Lung (tissue), 12 donors: ENCODE measurements around the gene CEP128. TPM values are rescaled to one million over a fixed set of nuclear protein-coding genes. Genes with fewer than 3 reads are reported as not detected.

ENCODE experiments used
- ATAC-seq: fragments of 200-7000 bp; cut with Tn5 transposase; one replicate; pipeline ENCODE4 v1.9.1; 2020; ENCODE audit warnings: moderate number of reproducible peaks; ENCODE audit not compliant: insufficient read depth, low FRiP score
- DNase-seq, 3 donors: peaks; one replicate each; pipeline ENCODE4 v3.0.0-alpha.2; 2013 to 2017
- H3K27ac ChIP-seq, 2 donors: one replicate each; pipeline ENCODE4 v1.5.1; 2013; ENCODE audit warnings: mild to moderate bottlenecking in 2 of 2, moderate library complexity in 2 of 2, control low read depth in 1 of 2, inconsistent platforms in 1 of 2, low read depth in 1 of 2, low read length in 1 of 2
- H3K27me3 ChIP-seq, 3 donors: one replicate each; pipeline ENCODE4 v1.5.1; 2013; ENCODE audit warnings: low read length in 2 of 3; ENCODE audit not compliant: control insufficient read depth in 3 of 3, insufficient read depth in 3 of 3
- H3K36me3 ChIP-seq, 4 donors: one replicate each; pipeline ENCODE4 v1.5.1; 2013; ENCODE audit warnings: low read length in 4 of 4, mild to moderate bottlenecking in 1 of 4, moderate library complexity in 1 of 4; ENCODE audit not compliant: control insufficient read depth in 4 of 4, insufficient read depth in 4 of 4
- H3K4me1 ChIP-seq, 5 donors: one replicate each; pipeline ENCODE4 v1.5.1; 2013; ENCODE audit warnings: low read length in 5 of 5, mild to moderate bottlenecking in 2 of 5, moderate library complexity in 1 of 5; ENCODE audit not compliant: control insufficient read depth in 5 of 5, insufficient read depth in 5 of 5
- H3K4me3 ChIP-seq: one replicate; pipeline ENCODE4 v1.5.1; 2013; ENCODE audit warnings: mild to moderate bottlenecking, control low read depth, moderate library complexity
- H3K9ac ChIP-seq, 2 donors: one replicate each; pipeline ENCODE4 v1.5.1; 2013; ENCODE audit warnings: low read length in 2 of 2, control low read depth in 1 of 2; ENCODE audit not compliant: insufficient read depth in 1 of 2
- H3K9me3 ChIP-seq, 4 donors: one replicate each; pipeline ENCODE4 v1.5.1; 2013; ENCODE audit warnings: low read length in 3 of 4, mild to moderate bottlenecking in 1 of 4, moderate library complexity in 1 of 4; ENCODE audit not compliant: control insufficient read depth in 4 of 4, insufficient read depth in 3 of 4
- CTCF ChIP-seq: IDR thresholded peaks from 2 replicates; pipeline ENCODE4 v1.5.1; 2012; ENCODE audit warnings: mild to moderate bottlenecking; ENCODE audit errors: control extremely low read depth, extremely low read depth
- WGBS, 2 donors: extraction: QIAGEN DNeasy Blood & Tissue Kit; methylation state at CpG; one replicate each; pipeline ENCODE4 v1.1.7; 2013; 5-methylcytosine and 5-hydroxymethylcytosine counted together
- polyA plus RNA-seq, 2 donors: library from polyadenylated mRNA; stranded (reverse); fragments of 200-250 nt; gene quantifications; one replicate each; pipeline ENCODE4 v1.2.1, GENCODE V29; 2013
- total RNA-seq, 2 donors: library from RNA; depleted of rRNA in 1 of 2; stranded (reverse); fragments of >200 nt in 1 of 2; gene quantifications; one replicate each; pipeline ENCODE4 v1.2.1, GENCODE V29; 2014 to 2021
- donor health status: control.
- donor health status: control.
- donor health status: Bipolar disorder and iron deficiency.
- donor health status: healthy.
- donor health status: DM: yes; HTN: yes; CAD: no.

CEP128 gene
- total and polyA plus RNA-seq, 4 donors = 1.1 to 12.0 (median 6.2) TPM

GRCh38 chr14:80776657-80777056 lies 164.9 kb downstream of the CEP128 start:
- H3K27me3 ChIP-seq = no peaks in the 10 kb centered on the region
- no peaks in the 10 kb centered on the region for H3K4me1 ChIP-seq
- peaks cover 0 to 2% (median 0%) of the 10 kb centered on the region in 4 donors for H3K36me3 ChIP-seq
- no peak for ATAC-seq
- H3K9ac ChIP-seq = no peak overlapping the region
- TF ChIP-seq CTCF = no peak
- H3K4me3 ChIP-seq = no peak overlapping the region
- WGBS, 2 donors = 97 to 100% methylated on average over 1 of the region's 1 CpG
- H3K9me3 ChIP-seq = peaks cover 0 to 9% (median 3%) of the 10 kb centered on the region in 4 donors
- no peak for DNase-seq
- no peak overlapping the region for H3K27ac ChIP-seq

- Histone ChIP-seq H3K9me3 (peaks cover 0 to 9% (median 3%) of the 10 kb centered on the region in 4 donors), H3K27ac (no peak overlapping the region), H3K27me3 (no peaks in the 10 kb centered on the region), H3K4me3 (no peak overlapping the region), H3K9ac (no peak overlapping the region), H3K4me1 (no peaks in the 10 kb centered on the region), H3K36me3 (peaks cover 0 to 2% (median 0%) of the 10 kb centered on the region in 4 donors)
- no peak for DNase-seq
- TF ChIP-seq CTCF = no peak
- ATAC-seq = no peak
Observed at GRCh38 chr14:80776186-80776585, 165.4 kb downstream of the CEP128 start.

GRCh38 chr14:80772504-80772903 lies 169.0 kb downstream of the CEP128 start:
- Histone ChIP-seq H3K27ac (no peak overlapping the region), H3K4me1 (peaks cover 0 to 5% (median 0%) of the 10 kb centered on the region in 5 donors), H3K36me3 (peaks cover 0 to 2% (median 0%) of the 10 kb centered on the region in 4 donors), H3K27me3 (no peaks in the 10 kb centered on the region), H3K9ac (no peak overlapping the region), H3K4me3 (no peak overlapping the region), H3K9me3 (peaks cover 0 to 9% (median 3%) of the 10 kb centered on the region in 4 donors)
- TF ChIP-seq CTCF = no peak
- ATAC-seq (no peak), DNase-seq (no peak)
- 95 to 98% methylated on average over 5 of the region's 5 CpGs for WGBS, 2 donors

GRCh38 chr14:80771201-80771600 lies 170.3 kb downstream of the CEP128 start:
- no peaks in the 10 kb centered on the region for H3K27me3 ChIP-seq
- DNase-seq (no peak), ATAC-seq (no peak)
- no peak overlapping the region for H3K4me3 ChIP-seq
- peaks cover 0 to 9% (median 3%) of the 10 kb centered on the region in 4 donors for H3K9me3 ChIP-seq
- peaks cover 0 to 5% (median 0%) of the 10 kb centered on the region in 5 donors for H3K4me1 ChIP-seq
- TF ChIP-seq CTCF = no peak
- peaks cover 0 to 2% (median 0%) of the 10 kb centered on the region in 4 donors for H3K36me3 ChIP-seq
- H3K27ac ChIP-seq = no peak overlapping the region
- no peak overlapping the region for H3K9ac ChIP-seq
- 89 to 97% methylated on average over 1 of the region's 1 CpG for WGBS, 2 donors
